DMS153 treated with DMSO at 0.1 percent for 48 hours (cell line): ENCODE results near the gene GABRG3.

Experiments used
- DNase-seq: peaks from one replicate; lab custom pipeline; 2025; ENCODE audit not compliant: unreplicated experiment; lab: John Stamatoyannopoulos, UW

Gene GABRG3

GRCh38 chr15:27487846-27488245 lies 516.9 kb downstream of the GABRG3 start:
- DNase-seq, result no peak

- DNase-seq, result no peak
Observed at GRCh38 chr15:27490867-27491595, 520.0 kb downstream of the GABRG3 start.

- no peak for DNase-seq
Observed at GRCh38 chr15:27491666-27492621, 521.0 kb downstream of the GABRG3 start.

- no peak for DNase-seq
Observed at GRCh38 chr15:27495963-27496459, 525.0 kb downstream of the GABRG3 start.

- DNase-seq, result no peak
Observed at GRCh38 chr15:27498700-27499099, 527.7 kb downstream of the GABRG3 start.

- DNase-seq, result no peak
Observed at GRCh38 chr15:27499191-27499590, 528.2 kb downstream of the GABRG3 start.

GRCh38 chr15:27499719-27500118 lies 528.7 kb downstream of the GABRG3 start:
- no peak for DNase-seq

GRCh38 chr15:27500206-27500605 lies 529.2 kb downstream of the GABRG3 start:
- DNase-seq, result no peak

- DNase-seq, result no peak
Observed at GRCh38 chr15:27506752-27507151, 535.8 kb downstream of the GABRG3 start.

- DNase-seq, result no peak
Observed at GRCh38 chr15:27509014-27509413, 538.0 kb downstream of the GABRG3 start.

- no peak for DNase-seq
Observed at GRCh38 chr15:27512281-27513001, 541.5 kb downstream of the GABRG3 start.

GRCh38 chr15:27514526-27514925 lies 543.5 kb downstream of the GABRG3 start:
- no peak for DNase-seq

GRCh38 chr15:27527490-27528067 lies 556.6 kb downstream of the GABRG3 start:
- DNase-seq, result no peak

GRCh38 chr15:27529399-27529798 lies 558.4 kb downstream of the GABRG3 start:
- no peak for DNase-seq

- no peak for DNase-seq
Observed at GRCh38 chr15:27530994-27531393, 560.0 kb downstream of the GABRG3 start.

GRCh38 chr15:27532358-27532757 lies 561.4 kb downstream of the GABRG3 start:
- no peak for DNase-seq

GRCh38 chr15:27535445-27536129 lies 564.6 kb downstream of the GABRG3 start:
- DNase-seq, result no peak

- DNase-seq, result peak; percentile 49
Observed at GRCh38 chr15:27538325-27538724, 567.3 kb downstream of the GABRG3 start.

GRCh38 chr15:27541581-27541980 lies 570.6 kb downstream of the GABRG3 start:
- DNase-seq, result no peak
